ENCODE data around the gene KCNQ1. TPM values are rescaled to one million over a fixed set of nuclear protein-coding genes. Genes with fewer than 3 reads are reported as not detected.

The KCNQ1 gene
- total and polyA plus RNA-seq, 2 of the 13 experiments (the other 11 are each of a cell fraction or from before 2014, with no cell fraction given), result 0.02 to 0.08 TPM

DNA sequence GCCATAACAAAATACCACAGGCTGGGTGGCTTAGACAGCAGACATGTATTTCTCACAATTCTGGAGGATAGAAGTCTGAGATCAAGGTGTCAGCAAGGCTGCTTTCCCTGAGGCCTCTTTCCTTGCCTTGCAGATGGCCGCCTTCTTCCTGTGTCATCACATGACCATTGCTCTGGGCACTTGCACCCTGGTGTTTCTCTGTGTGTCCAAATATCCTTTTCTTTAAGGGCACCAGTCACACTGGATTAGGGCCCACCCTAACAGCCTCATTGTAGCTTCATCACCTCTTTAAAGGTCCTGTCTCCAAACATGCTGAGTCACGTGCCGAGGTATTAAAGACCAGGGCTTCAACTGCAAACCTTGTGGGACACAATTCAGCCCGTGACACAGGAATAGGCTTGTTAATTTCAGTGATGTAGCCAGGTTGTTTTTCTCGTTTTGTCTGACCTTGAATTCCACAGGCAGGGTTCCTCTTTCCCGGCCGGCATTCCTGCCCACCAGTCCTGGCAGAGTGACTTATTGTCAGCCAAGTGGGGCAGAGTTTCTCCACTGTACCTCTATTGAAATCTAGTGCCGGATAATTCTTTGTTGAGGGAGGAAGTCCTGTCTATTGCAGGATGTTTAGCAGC lies 154.9 kb downstream of the KCNQ1 start:
- H3K4me3 ChIP-seq (replicated peaks in 1 of 3; ENCODE audit: insufficient read depth in 1 of 3, low read depth in 2 of 3, low read length in 3 of 3), result no peak overlapping the region
- no peak for FAIRE-seq
- H3K27ac ChIP-seq (ENCODE audit: extremely low read length, insufficient read depth, low read length), result no peak overlapping the region

DNA sequence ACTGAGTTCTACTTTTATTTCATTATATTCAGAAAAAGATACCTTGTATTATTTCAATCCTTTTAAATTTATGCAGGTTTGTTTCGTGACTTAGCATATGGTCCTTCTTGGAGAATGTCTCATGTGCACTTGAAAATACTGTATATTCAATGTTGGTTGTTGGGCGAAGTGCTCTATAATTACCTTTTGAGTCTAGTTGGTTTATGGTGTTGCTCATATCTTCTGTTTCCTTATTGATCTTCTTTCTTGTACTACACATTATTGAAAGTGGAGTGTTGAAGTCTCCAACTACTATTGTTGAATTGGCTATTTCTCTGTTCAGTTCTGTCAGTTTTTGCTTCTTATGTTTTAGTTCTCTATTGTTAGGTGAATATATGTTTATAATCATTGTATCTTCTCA lies 164.5 kb downstream of the KCNQ1 start:
- Histone ChIP-seq H3K27me3 (ENCODE audit: control insufficient read depth in 1 of 2, insufficient read depth in 2 of 2, low read length in 2 of 2) (peaks cover 0 to 6% of the 10 kb centered on the region in 2 experiments; a peak in 2 of 5 replicates), H3K9me3 (ENCODE audit: low read length) (no peaks in the 10 kb centered on the region), H4K20me1 (ENCODE audit: insufficient read depth, low read length) (no peaks in the 10 kb centered on the region), H3K4me2 (ENCODE audit: low read depth, low read length) (no peak overlapping the region), H2AFZ (ENCODE audit: low read length) (no peak overlapping the region), H3K4me1 (ENCODE audit: insufficient read depth, low read length) (peaks cover 7% of the 10 kb centered on the region; the same call in 1 of the 2 replicates), H3K27ac (ENCODE audit: extremely low read length, insufficient read depth, low read length) (no peak overlapping the region), H3K9ac (ENCODE audit: insufficient read depth, low read depth, low read length) (no peak overlapping the region), H3K36me3 (replicated peaks in 1 of 2; ENCODE audit: control insufficient read depth in 1 of 2, insufficient read depth in 2 of 2, low read length in 2 of 2) (no peaks in the 10 kb centered on the region), H3K4me3 (replicated peaks in 1 of 3; ENCODE audit: insufficient read depth in 1 of 3, low read depth in 2 of 3, low read length in 3 of 3) (no peak overlapping the region), H3K79me2 (ENCODE audit: insufficient read depth, low read length) (no peaks in the 10 kb centered on the region)
- in situ Hi-C loops (cut with HindIII; ENCODE audit: extremely low pct_ligation_motif_present, low pct_unique_long_range_greater_than_20kb), result no loop called here
- 48% methylated on average over 2 of the region's 2 CpGs for WGBS (ENCODE audit: low lambda C conversion rate)
- CTCF ChIA-PET (ENCODE audit: low intra/inter-chr PET ratio, low total read pairs), result no interaction called here
- BruUV-seq (replicated peaks), result no TSS peak
- no peak for DNase-seq (ENCODE audit: low spot score)
- FAIRE-seq, result no peak
- POLR2A ChIA-PET, result no interaction called here
- ATAC-seq, result no peak
- intact Hi-C loops (cut with micrococcal nuclease; ENCODE audit: unreplicated experiment), result no loop called here
- no peak for TF ChIP-seq THYN1 (CRISPR knock-in tag; IDR thresholded peaks at IDR 0.05; ENCODE audit: borderline replicate concordance, low read depth)
- TF ChIP-seq ZNF383 (CRISPR knock-in tag; IDR thresholded peaks at IDR 0.05; ENCODE audit: borderline replicate concordance), result no peak
- TF ChIP-seq, protein P1, sequence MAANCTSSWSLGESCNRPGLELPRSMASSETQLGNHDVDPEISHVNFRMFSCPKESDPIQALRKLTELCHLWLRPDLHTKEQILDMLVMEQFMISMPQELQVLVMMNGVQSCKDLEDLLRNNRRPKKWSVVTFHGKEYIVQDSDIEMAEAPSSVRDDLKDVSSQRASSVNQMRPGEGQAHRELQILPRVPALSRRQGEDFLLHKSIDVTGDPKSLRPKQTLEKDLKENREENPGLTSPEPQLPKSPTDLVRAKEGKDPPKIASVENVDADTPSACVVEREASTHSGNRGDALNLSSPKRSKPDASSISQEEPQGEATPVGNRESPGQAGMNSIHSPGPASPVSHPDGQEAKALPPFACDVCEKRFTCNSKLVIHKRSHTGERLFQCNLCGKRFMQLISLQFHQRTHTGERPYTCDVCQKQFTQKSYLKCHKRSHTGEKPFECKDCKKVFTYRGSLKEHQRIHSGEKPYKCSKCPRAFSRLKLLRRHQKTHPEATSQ (CRISPR knock-in tag; IDR thresholded peaks at IDR 0.05; ENCODE audit: borderline replicate concordance), result no peak
- no peak for TF ChIP-seq SCMH1 (CRISPR knock-in tag; IDR thresholded peaks at IDR 0.05; ENCODE audit: borderline replicate concordance)
- TF ChIP-seq, protein P2, sequence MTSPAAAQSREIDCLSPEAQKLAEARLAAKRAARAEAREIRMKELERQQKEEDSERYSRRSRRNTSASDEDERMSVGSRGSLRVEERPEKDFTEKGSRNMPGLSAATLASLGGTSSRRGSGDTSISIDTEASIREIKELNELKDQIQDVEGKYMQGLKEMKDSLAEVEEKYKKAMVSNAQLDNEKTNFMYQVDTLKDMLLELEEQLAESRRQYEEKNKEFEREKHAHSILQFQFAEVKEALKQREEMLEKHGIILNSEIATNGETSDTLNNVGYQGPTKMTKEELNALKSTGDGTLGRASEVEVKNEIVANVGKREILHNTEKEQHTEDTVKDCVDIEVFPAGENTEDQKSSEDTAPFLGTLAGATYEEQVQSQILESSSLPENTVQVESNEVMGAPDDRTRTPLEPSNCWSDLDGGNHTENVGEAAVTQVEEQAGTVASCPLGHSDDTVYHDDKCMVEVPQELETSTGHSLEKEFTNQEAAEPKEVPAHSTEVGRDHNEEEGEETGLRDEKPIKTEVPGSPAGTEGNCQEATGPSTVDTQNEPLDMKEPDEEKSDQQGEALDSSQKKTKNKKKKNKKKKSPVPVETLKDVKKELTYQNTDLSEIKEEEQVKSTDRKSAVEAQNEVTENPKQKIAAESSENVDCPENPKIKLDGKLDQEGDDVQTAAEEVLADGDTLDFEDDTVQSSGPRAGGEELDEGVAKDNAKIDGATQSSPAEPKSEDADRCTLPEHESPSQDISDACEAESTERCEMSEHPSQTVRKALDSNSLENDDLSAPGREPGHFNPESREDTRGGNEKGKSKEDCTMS (CRISPR knock-in tag; conservative IDR thresholded peaks at IDR 0.05), result no peak
- no peak for TF ChIP-seq NFE2L1 (CRISPR knock-in tag; IDR thresholded peaks at IDR 0.05; ENCODE audit: borderline replicate concordance)

More for the DNA sequence above, 154.9 kb downstream of the KCNQ1 start:
- no peaks in the 10 kb centered on the region for H3K79me2 ChIP-seq (ENCODE audit: insufficient read depth, low read length)
- H2AFZ ChIP-seq (ENCODE audit: low read length), result no peak overlapping the region
- in situ Hi-C loops (cut with HindIII; ENCODE audit: extremely low pct_ligation_motif_present, low pct_unique_long_range_greater_than_20kb) (no loop called here), intact Hi-C loops (cut with micrococcal nuclease; ENCODE audit: unreplicated experiment) (no loop called here)
- POLR2A ChIA-PET, result no interaction called here
- H3K9ac ChIP-seq (ENCODE audit: insufficient read depth, low read depth, low read length), result no peak overlapping the region
- H4K20me1 ChIP-seq (ENCODE audit: insufficient read depth, low read length), result no peaks in the 10 kb centered on the region
- TF ChIP-seq NFE2L2 (IDR thresholded peaks at IDR 0.05; ENCODE audit: low read length) (peak; percentile 71; the same call in 1 of the 2 replicates), NFE2 (CRISPR knock-in tag; IDR thresholded peaks at IDR 0.05) (peak; percentile 61; the same call in 1 of the 2 replicates)
- TF ChIP-seq, protein P3, sequence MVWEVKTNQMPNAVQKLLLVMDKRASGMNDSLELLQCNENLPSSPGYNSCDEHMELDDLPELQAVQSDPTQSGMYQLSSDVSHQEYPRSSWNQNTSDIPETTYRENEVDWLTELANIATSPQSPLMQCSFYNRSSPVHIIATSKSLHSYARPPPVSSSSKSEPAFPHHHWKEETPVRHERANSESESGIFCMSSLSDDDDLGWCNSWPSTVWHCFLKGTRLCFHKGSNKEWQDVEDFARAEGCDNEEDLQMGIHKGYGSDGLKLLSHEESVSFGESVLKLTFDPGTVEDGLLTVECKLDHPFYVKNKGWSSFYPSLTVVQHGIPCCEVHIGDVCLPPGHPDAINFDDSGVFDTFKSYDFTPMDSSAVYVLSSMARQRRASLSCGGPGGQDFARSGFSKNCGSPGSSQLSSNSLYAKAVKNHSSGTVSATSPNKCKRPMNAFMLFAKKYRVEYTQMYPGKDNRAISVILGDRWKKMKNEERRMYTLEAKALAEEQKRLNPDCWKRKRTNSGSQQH (CRISPR knock-in tag; IDR thresholded peaks at IDR 0.05; ENCODE audit: low read depth), result no peak
- peaks cover 0 to 39% of the 10 kb centered on the region in 2 experiments; a peak in 3 of 5 replicates for H3K27me3 ChIP-seq (ENCODE audit: control insufficient read depth in 1 of 2, insufficient read depth in 2 of 2, low read length in 2 of 2)
- ATAC-seq, result no peak
- no peak for DNase-seq (ENCODE audit: low spot score)
- no peaks in the 10 kb centered on the region for H3K4me1 ChIP-seq (ENCODE audit: insufficient read depth, low read length)
- no peaks in the 10 kb centered on the region for H3K36me3 ChIP-seq (replicated peaks in 1 of 2; ENCODE audit: control insufficient read depth in 1 of 2, insufficient read depth in 2 of 2, low read length in 2 of 2)
- CTCF ChIA-PET (ENCODE audit: low intra/inter-chr PET ratio, low total read pairs), result no interaction called here
- WGBS (ENCODE audit: low lambda C conversion rate), result 16% methylated on average over 8 of the region's 8 CpGs
- H3K9me3 ChIP-seq (ENCODE audit: low read length), result peaks cover 10% of the 10 kb centered on the region; the same call in 1 of the 2 replicates
- BruUV-seq (replicated peaks), result no TSS peak
- no peak overlapping the region for H3K4me2 ChIP-seq (ENCODE audit: low read depth, low read length)

All from HepG2 (cell line).